Natural killer cell treated with Interleukin-12 subunit alpha and Interleukin-12 subunit beta and Interleukin-15 and Interleukin-18, amount 100 ng/mL, for 72 hours (primary cell): ENCODE measurements around the gene AMY2B. TPM values are rescaled to one million over a fixed set of nuclear protein-coding genes. Genes with fewer than 3 reads are reported as not detected.
"Not testable (repeated sequence)": the region's sequence is repeated elsewhere in the genome, so short reads cannot be mapped to it uniquely, and the experiment has no call there.

Experiments
- ATAC-seq, 2 donors: fragments of 150-1000 bp; cut with Tn5 transposase in 1 of 2; sonication (Bioruptor Pico), chemical (Tn5 transposase) in 1 of 2; 2 replicates each; pipeline ENCODE4 v1.10.0; 2021
- DNase-seq: peaks from one replicate; pipeline ENCODE4 v3.0.0; 2022; ENCODE audit warnings: low spot score
- H3K27ac Mint-ChIP-seq, 2 donors: 1 replicate in 1 of 2; 2 replicates in 1 of 2; pipeline ENCODE4 v1.8.0; 2022; ENCODE audit warnings: mixed read lengths in 2 of 2, mild to moderate bottlenecking in 1 of 2, moderate library complexity in 1 of 2
- H3K27me3 Mint-ChIP-seq, 2 donors: 1 replicate in 1 of 2; 2 replicates in 1 of 2; pipeline ENCODE4 v1.8.0; 2022; ENCODE audit warnings: mixed read lengths in 2 of 2
- H3K36me3 Mint-ChIP-seq: one replicate; pipeline ENCODE4 v1.8.0; 2022; ENCODE audit warnings: mixed read lengths
- H3K4me1 Mint-ChIP-seq, 2 donors: 1 replicate in 1 of 2; 2 replicates in 1 of 2; pipeline ENCODE4 v1.8.0; 2022; ENCODE audit warnings: low read depth in 2 of 2, mixed read lengths in 2 of 2, mild to moderate bottlenecking in 1 of 2
- H3K4me3 Mint-ChIP-seq: one replicate; pipeline ENCODE4 v1.8.0; 2022; ENCODE audit warnings: mixed read lengths
- H3K9me3 Mint-ChIP-seq: 2 replicates; pipeline ENCODE4 v1.8.0; 2022; ENCODE audit warnings: mixed read lengths
- total RNA-seq, 2 donors: library from RNA; stranded (reverse); gene quantifications; one replicate each; pipeline ENCODE4 v1.2.3, GENCODE V29; 2022

AMY2B gene
- total RNA-seq, 2 donors from 2014 or later = 2.8 to 4.2 TPM

GRCh38 chr1:103569493-103569892, 1.9 kb upstream of the AMY2B start:
- ATAC-seq = no peak
- H3K4me1 Mint-ChIP-seq = no peaks in the 10 kb centered on the region
- H3K36me3 Mint-ChIP-seq = no peaks in the 10 kb centered on the region
- H3K9me3 Mint-ChIP-seq = peaks cover 3% of the 10 kb centered on the region
- no peak overlapping the region for H3K27ac Mint-ChIP-seq
- H3K4me3 Mint-ChIP-seq = no peak overlapping the region
- no peaks in the 10 kb centered on the region for H3K27me3 Mint-ChIP-seq
- DNase-seq = no peak

- DNase-seq (no peak), ATAC-seq (no peak)
- Mint-ChIP-seq H3K4me1 (no peaks in the 10 kb centered on the region), H3K4me3 (no peak overlapping the region), H3K36me3 (peaks cover 6% of the 10 kb centered on the region), H3K27ac (no peak overlapping the region), H3K9me3 (no peaks in the 10 kb centered on the region), H3K27me3 (no peaks in the 10 kb centered on the region)
Observed at GRCh38 chr1:103576065-103576464, 4.7 kb downstream of the AMY2B start.

- H3K27me3 Mint-ChIP-seq, H3K27ac Mint-ChIP-seq, H3K4me1 Mint-ChIP-seq, H3K36me3 Mint-ChIP-seq, H3K9me3 Mint-ChIP-seq, DNase-seq, H3K4me3 Mint-ChIP-seq, ATAC-seq: not testable (repeated sequence)
Observed at GRCh38 chr1:103576784-103577183, 5.4 kb downstream of the AMY2B start.

- no peak overlapping the region for H3K4me3 Mint-ChIP-seq
- ATAC-seq (no peak), DNase-seq (no peak)
- H3K9me3 Mint-ChIP-seq = peaks cover 3% of the 10 kb centered on the region
- no peak overlapping the region for H3K27ac Mint-ChIP-seq
- no peaks in the 10 kb centered on the region for H3K36me3 Mint-ChIP-seq
- H3K27me3 Mint-ChIP-seq = no peaks in the 10 kb centered on the region
- H3K4me1 Mint-ChIP-seq = no peaks in the 10 kb centered on the region
Observed at GRCh38 chr1:103582464-103582863, 11.1 kb downstream of the AMY2B start.

GRCh38 chr1:103583887-103584286, 12.5 kb downstream of the AMY2B start:
- H3K36me3 Mint-ChIP-seq = peaks cover 4% of the 10 kb centered on the region
- no peak for ATAC-seq
- H3K27me3 Mint-ChIP-seq = no peaks in the 10 kb centered on the region
- no peak overlapping the region for H3K4me3 Mint-ChIP-seq
- H3K4me1 Mint-ChIP-seq = no peaks in the 10 kb centered on the region
- H3K9me3 Mint-ChIP-seq = peaks cover 6% of the 10 kb centered on the region
- no peak for DNase-seq
- no peak overlapping the region for H3K27ac Mint-ChIP-seq

- no peak overlapping the region for H3K27ac Mint-ChIP-seq
- no peaks in the 10 kb centered on the region for H3K4me1 Mint-ChIP-seq
- H3K36me3 Mint-ChIP-seq = peaks cover 5% of the 10 kb centered on the region
- ATAC-seq (no peak), DNase-seq (no peak)
- H3K4me3 Mint-ChIP-seq = no peak overlapping the region
- H3K9me3 Mint-ChIP-seq = peaks cover 9% of the 10 kb centered on the region
- no peaks in the 10 kb centered on the region for H3K27me3 Mint-ChIP-seq
Observed at GRCh38 chr1:103584537-103584936, 13.1 kb downstream of the AMY2B start.

- H3K9me3 Mint-ChIP-seq, H3K4me1 Mint-ChIP-seq, H3K4me3 Mint-ChIP-seq, H3K36me3 Mint-ChIP-seq, H3K27me3 Mint-ChIP-seq, ATAC-seq, DNase-seq, H3K27ac Mint-ChIP-seq: not testable (repeated sequence)
Observed at GRCh38 chr1:103602740-103603139, 31.4 kb downstream of the AMY2B start.

- no peak overlapping the region for H3K27ac Mint-ChIP-seq
- H3K4me1 Mint-ChIP-seq = no peaks in the 10 kb centered on the region
- no peaks in the 10 kb centered on the region for H3K27me3 Mint-ChIP-seq
- no peak overlapping the region for H3K4me3 Mint-ChIP-seq
- DNase-seq = no peak
- ATAC-seq = no peak
- H3K36me3 Mint-ChIP-seq = no peaks in the 10 kb centered on the region
- H3K9me3 Mint-ChIP-seq = peaks cover 7% of the 10 kb centered on the region
Observed at GRCh38 chr1:103616362-103616761, 45.0 kb downstream of the AMY2B start.

GRCh38 chr1:103616994-103617477, 45.6 kb downstream of the AMY2B start, which contains the start of gene AMY2A:
TSS of gene AMY2A (plus strand) at chr1:103617427. CDS start at chr1:103617441, 14 bp downstream.
- not testable (repeated sequence) for ATAC-seq, H3K27ac Mint-ChIP-seq

GRCh38 chr1:103627436-103627835, 56.0 kb downstream of the AMY2B start:
- not testable (repeated sequence) for H3K9me3 Mint-ChIP-seq, H3K4me1 Mint-ChIP-seq, H3K36me3 Mint-ChIP-seq, H3K27me3 Mint-ChIP-seq, H3K27ac Mint-ChIP-seq, ATAC-seq, H3K4me3 Mint-ChIP-seq
- DNase-seq = peak; percentile 39

More at GRCh38 chr1:103616994-103617477, 45.6 kb downstream of the AMY2B start, which contains the start of gene AMY2A:
- H3K4me3 Mint-ChIP-seq, H3K36me3 Mint-ChIP-seq, DNase-seq, H3K9me3 Mint-ChIP-seq, H3K27me3 Mint-ChIP-seq, H3K4me1 Mint-ChIP-seq: not testable (repeated sequence)

Other genes with a start within 250 kb of the AMY2B start
- gene RNPC3, start 45.9 kb upstream of the AMY2B start, total RNA-seq = 10 to 100 TPM; 15.7 to 16.8 TPM
- gene AMY2A, start 45.8 kb downstream of the AMY2B start, total RNA-seq = not detected
- not detected for gene AMY1A, start 84.2 kb downstream of the AMY2B start, total RNA-seq
- gene AMY1B, start 124.6 kb downstream of the AMY2B start, total RNA-seq = not detected
- gene AMY1C, start 178.3 kb downstream of the AMY2B start, total RNA-seq = not detected